HG03432 (cell line): Measurements from ENCODE around the gene CENPVL3.
"Not testable (repeated sequence)": the region's sequence is repeated elsewhere in the genome, so short reads cannot be mapped to it uniquely, and the experiment has no call there.

Experiments used
- ATAC-seq: cut with Tn5 transposase; IDR thresholded peaks from one replicate; pipeline ENCODE4 v1.9.1; 2021; ENCODE audit warnings: mild to moderate bottlenecking, moderate library complexity; ENCODE audit not compliant: unreplicated experiment

CENPVL3 gene

GRCh38 chrX:51618241-51619155 lies at the start of gene CENPVL3:
Gene CENPVL3 (minus strand): TSS chrX:51618912. CDS start chrX:51618873, 39 bp downstream.
- ATAC-seq: not testable (repeated sequence)

GRCh38 chrX:51665981-51666380 lies 47.3 kb upstream of the CENPVL3 start:
- no peak for ATAC-seq

GRCh38 chrX:51643377-51643776 lies 24.7 kb upstream of the CENPVL3 start:
- no peak for ATAC-seq

- ATAC-seq: no peak
Measured at GRCh38 chrX:51641421-51642021, 22.8 kb upstream of the CENPVL3 start.

GRCh38 chrX:51636511-51636910 lies 17.8 kb upstream of the CENPVL3 start:
- ATAC-seq: not testable (repeated sequence)

GRCh38 chrX:51614353-51615012 lies 4.2 kb downstream of the CENPVL3 start:
- peak; percentile 50 for ATAC-seq

GRCh38 chrX:51608766-51609165 lies 9.9 kb downstream of the CENPVL3 start:
- no peak for ATAC-seq

GRCh38 chrX:51608126-51608525 lies 10.6 kb downstream of the CENPVL3 start:
- no peak for ATAC-seq

- no peak for ATAC-seq
Measured at GRCh38 chrX:51606446-51606845, 12.3 kb downstream of the CENPVL3 start.

GRCh38 chrX:51598899-51599298 lies 19.8 kb downstream of the CENPVL3 start:
- ATAC-seq: no peak

- no peak for ATAC-seq
Measured at GRCh38 chrX:51571874-51572273, 46.8 kb downstream of the CENPVL3 start.

GRCh38 chrX:51569561-51569960 lies 49.2 kb downstream of the CENPVL3 start:
- ATAC-seq: no peak

- ATAC-seq: no peak
Measured at GRCh38 chrX:51568586-51568985, 50.1 kb downstream of the CENPVL3 start.
